HG02938 (cell line): ENCODE data around the gene BANP.
A peak's percentile ranks its signal among the peaks of the same experiment; 100 is the strongest.
"Not testable (repeated sequence)": the region's sequence is repeated elsewhere in the genome, so short reads cannot be mapped to it uniquely, and the experiment has no call there.

ENCODE experiments used
- ATAC-seq: cut with Tn5 transposase; IDR thresholded peaks from one replicate; pipeline ENCODE4 v1.9.1; 2021; ENCODE audit warnings: mild to moderate bottlenecking, moderate library complexity; ENCODE audit not compliant: unreplicated experiment

The BANP gene, protein sequence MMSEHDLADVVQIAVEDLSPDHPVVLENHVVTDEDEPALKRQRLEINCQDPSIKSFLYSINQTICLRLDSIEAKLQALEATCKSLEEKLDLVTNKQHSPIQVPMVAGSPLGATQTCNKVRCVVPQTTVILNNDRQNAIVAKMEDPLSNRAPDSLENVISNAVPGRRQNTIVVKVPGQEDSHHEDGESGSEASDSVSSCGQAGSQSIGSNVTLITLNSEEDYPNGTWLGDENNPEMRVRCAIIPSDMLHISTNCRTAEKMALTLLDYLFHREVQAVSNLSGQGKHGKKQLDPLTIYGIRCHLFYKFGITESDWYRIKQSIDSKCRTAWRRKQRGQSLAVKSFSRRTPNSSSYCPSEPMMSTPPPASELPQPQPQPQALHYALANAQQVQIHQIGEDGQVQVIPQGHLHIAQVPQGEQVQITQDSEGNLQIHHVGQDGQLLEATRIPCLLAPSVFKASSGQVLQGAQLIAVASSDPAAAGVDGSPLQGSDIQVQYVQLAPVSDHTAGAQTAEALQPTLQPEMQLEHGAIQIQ

DNA sequence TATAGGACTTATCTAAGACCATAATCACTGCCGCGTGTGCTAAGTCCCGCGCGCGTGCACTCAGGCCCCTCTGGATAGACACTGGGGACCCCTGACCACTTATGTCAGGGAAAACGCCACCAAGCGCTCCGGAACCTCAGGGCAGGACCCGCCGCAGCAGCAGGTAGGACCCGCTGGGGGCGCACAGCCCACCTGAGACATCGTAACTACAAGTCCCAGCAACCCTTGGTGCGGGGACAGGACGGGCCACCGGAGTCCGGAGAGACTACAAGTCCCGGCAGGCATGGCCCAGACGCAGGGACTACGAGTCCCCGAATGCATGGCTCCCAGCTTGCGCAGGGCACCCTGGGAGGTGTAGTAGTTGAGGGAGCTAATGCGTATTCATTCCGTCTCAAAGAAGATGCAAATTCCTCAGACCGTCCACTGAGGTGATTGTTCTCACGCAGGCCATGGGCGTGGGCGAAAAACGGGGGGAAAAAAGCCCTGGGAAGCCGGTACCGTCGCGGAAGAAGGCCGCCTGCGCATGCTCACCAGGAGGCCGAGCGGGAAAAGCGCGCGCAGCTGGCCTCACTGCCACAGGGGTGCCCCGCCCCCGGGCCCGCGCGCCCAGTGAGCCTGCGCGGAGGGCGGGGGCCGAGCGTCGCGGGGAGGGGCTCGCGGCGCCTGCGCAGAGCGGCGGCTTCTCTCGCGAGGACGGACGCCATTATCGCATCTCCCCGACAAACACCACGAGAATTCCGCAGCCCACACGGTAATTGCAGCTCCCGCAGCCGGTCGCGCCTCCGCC, at the start of gene BANP:
TSS of gene BANP (plus strand) at position 670 of the 787 bp plus-strand sequence. CDS start 23,682 bp downstream, outside the sequence.
- ATAC-seq: peak; percentile 87

DNA sequence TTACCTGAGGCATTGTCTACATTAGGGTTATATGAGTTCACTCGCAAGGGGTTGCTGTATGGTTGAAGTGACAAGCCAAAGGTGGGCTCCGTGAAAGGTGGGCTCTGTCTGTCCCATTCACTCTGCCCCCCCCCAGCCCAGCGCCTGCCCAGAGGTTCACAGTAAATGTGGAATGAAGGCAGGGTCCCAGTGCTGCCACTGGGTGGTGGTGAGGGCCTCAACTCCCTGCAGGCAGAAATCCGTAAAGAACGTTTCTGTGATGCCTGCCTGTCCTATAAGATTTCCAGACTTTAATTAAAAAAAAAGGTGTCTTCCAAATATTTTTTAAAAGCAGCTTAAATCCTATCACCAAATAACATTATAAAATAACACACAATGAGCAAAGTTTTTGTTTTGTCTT, 46.3 kb upstream of the BANP start:
- not testable (repeated sequence) for ATAC-seq

DNA sequence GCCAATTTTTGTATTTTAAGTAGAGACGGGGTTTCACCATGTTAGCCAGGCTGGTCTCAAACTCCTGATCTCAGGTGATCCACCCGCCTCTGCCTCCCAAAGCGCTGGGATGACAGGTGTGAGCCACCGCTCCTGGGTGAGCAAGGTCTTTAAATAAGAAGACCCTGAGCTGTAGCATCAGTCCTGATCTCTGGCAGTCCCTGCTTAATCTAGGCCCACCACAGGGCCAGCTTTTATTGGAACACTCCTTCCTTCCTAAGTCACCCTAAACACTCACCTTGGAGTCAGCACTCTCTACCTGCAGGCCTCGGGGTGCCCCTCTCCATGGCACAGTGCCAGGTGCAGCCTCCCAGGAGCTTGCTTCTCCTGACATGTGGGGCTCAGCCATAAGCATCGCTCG, 45.7 kb upstream of the BANP start:
- ATAC-seq: not testable (repeated sequence)

DNA sequence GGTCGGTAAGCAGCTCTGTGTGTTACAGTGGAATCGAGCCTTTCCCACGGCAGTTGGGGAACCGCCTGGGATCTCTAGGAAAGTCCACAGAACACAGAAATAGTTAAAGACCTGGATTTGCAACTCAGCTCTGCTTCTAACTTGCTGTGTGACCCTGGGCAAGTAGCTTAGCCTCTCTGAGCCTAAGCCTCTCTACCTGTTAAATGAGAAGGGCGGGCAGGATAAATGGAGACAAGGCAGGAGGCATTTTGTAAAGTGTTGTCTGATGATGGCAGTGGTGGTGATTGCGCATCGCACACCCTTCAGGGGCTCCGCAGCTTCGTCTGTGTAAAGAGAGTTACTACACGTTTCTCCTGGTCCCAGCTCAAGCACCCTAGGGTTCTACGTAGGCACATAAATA, 43.1 kb upstream of the BANP start:
- not testable (repeated sequence) for ATAC-seq

DNA sequence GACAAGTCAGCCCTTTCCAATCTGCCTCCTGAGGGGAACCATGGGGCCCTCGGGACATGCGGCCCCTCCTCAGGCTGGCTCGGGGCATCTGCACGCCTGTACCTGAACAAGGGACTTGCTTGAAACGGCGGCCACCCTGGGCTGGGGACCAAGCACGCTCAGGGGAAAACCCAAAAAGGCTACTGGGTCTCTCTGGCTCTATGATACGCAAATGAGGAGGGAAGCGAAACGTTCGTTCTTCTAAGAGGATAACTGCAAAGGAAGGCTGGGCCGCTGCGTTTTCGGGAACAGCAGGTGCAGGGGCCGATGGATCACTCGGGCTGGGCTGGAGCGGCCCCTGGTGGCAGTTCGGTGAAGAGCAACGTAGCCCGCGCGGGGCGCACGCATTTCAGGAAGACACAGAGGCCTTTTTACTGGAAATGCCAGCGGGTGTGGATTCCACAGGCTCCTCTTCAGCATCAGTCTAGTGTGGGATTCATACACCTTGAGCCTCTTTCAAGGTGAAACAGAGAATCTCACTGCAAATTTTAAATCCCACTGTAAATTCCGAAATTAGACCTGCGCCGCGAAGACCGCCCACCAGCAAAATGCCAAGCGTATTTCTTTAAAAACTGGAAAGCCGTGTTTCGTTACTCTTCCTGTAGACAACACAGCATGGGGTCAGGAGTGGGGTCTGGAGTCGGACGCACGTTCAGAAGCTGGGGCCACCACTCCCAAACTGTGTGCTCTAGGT, 41.9 kb upstream of the BANP start:
- ATAC-seq: peak; percentile 65

DNA sequence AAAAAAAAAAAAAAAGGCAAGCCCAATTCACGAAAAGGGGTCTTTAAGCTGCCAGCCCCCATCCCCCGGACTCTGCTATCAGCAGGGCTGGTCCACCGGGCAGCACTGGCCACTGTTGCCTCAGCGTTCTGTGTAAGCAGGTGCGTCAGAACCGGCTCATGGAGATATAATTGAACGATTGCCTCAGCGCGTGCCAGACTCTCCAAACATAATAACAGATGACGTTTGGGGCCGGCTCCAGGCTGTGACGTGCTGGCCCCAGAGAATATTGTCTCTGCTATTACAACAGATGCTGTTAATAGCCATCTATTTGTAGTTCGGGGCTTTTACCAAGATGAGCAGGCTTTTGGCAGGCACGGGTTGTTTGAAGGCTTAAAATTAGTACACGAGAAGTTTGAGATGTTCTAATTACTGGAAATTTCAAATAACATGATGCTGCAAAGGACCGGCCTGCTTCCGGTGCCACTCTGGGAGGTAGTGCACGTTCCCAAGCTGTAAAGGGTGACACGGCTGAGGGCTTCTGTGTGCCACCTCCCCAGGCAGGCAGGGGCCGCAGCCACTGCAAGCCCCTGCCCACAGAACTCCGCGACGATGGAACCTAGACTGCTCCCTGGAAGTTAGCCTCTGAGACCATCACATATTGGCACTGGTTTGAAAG, 40.0 kb upstream of the BANP start:
- ATAC-seq: not testable (repeated sequence)

DNA sequence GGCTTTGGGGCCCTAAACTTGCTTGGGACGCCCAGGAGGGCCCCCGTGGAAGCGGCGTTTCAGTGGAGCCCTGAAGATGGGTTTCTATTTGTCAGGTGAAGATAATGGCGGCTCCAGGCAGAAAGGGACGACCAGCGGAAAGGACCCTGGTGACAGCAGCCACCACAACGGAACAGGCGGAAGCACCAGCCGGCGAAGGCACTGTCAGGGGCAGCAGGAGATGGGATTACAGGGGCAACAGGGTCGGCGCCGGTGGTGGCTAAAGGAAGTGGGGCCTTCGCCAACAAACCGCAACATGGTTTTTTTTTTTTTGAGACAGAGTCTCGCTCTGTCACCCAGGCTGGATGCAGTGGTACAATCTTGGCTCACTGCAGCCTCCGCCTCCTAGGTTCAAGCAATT, 38.5 kb upstream of the BANP start:
- ATAC-seq: not testable (repeated sequence)

DNA sequence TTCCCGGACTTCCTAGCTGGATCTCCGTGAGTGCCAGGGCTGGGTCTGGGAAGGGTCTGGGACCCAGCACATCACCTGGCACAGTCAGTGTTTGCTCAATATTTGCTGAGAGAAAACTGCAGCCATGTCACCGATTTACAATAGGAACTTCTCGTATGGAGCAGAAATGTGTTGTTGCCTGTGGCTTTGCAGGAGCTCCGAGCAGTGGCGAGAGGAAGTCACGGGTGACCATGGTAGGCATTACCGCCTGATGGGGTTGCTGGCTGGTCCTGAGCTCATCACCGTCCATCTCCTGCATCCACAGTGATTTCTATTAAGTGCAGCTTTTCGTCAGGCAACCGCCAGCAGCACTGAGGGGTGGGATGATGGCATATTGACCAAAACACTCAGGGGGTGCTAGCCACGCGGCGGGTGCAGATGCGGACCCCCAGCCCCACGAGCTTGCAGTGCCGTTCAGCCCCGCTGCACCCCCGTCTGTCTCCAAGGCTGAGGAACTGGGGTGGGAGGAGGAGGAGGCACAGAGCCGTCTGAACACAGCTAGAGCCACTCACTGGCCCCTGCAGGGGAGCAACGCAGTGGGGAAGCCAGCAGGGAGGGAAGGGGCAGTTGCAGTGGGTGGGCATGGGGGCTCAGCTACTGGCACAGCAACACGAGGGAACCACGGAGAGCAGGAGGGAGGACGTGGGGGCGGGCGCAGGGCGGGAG, 37.1 kb upstream of the BANP start:
- not testable (repeated sequence) for ATAC-seq

DNA sequence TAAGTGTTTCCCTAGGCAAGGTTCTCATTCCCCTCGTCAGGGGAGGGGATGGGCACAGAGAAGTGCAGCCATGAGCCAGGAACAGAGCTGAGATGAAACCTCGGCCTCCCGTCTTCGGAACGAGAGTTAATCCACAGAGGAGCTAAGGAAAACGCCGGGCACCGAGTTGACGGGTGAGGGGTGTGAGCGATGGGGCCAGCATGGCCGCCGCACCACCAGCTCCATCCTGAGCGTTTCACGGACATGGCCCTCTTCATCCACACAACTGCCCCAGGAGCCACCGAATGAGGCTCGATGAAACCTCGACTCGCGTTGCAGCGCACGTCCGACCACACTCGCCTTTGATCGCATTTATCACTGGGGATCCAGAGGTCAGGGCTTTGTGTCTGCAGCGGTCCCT, 36.4 kb upstream of the BANP start:
- no peak for ATAC-seq

DNA sequence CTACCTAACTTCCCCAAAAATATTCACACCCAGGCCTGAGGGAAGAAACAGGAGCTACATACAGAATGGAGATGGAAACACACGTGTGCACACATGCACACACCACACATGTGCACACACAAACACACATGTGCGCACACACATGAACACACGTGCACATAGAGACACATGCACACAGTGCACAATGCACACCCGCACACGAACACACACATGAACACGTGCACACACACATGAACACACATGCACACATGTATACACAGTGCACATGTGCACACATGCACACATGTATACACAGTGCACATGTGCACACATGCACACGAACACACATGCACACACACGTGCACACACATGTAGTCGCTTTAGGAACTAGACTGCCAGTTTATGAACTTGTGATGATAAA, 33.7 kb upstream of the BANP start:
- ATAC-seq: no peak

DNA sequence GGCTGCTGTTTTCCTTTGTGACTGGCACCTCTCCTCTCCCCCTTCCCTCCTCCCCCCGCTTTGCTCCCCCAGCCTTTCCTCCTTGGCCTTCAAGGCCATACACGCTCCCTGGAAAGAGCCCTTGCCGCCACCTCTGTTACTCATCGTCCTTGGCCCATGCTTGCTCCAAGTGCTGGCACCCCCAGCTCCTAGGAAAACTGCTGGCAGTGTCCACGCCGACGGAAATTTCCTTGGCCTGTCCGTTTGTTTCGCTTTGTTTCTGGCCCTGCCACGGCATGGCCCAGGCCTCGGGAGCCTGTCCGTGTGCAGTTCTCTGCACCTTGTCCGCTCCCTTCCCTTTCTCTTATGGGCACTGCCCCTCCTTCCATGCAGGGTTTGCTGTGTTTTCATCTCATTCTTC, 32.9 kb upstream of the BANP start:
- no peak for ATAC-seq

DNA sequence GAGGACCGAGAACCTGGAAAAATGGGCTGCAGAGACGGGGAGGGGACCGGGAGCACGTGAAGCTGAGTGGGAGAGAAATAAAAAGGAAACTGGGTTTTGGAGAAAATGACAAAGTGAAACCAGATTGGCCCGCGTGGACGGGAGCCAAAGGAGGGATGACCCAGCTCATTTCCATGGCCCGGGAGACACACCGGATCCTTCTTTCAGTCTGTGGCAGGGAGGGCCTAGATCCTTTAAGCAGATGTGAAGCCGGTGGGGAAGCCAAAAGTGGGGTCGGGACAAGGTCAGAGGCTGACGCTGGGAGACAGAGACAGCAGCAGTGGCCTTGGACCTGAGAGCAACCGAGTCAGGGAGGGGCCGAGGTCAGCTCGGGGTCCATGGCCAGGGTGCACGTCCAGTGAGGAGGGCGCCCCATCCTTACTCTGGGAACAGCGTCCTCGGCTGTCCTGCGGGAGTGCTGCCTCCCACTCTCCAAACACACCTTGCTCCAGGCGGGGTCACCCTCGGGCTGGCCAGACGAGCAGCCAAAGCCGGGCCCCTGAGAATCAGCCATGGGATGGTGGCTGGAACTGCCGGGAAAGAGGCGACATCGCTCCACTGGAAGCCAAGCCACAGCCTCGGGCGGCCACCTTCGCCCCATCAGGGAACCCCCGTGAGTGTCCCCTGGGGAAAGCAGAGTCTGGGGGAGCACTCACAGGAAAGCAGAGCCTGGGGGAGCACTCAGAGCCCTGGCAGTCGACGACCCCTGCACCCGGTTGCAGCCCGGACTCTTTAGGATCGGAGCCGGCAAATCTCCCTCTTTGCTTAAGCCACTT, 32.2 kb upstream of the BANP start:
- no peak for ATAC-seq

DNA sequence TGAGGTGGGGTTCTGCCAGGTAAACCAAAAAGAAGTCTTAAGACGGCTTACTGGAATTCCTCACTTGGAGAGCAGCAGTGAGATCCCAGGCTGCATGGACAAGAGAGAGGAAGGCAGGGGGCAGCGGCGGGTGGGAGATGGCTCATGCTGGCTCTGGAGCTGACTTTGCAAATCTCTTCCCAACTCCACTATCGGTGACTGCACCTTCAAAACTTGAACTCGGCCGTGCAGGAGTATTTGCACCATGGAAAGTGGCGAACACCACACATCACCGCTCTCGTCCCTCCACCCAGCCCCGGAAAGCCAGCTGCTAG, 31.6 kb upstream of the BANP start:
- ATAC-seq: no peak

DNA sequence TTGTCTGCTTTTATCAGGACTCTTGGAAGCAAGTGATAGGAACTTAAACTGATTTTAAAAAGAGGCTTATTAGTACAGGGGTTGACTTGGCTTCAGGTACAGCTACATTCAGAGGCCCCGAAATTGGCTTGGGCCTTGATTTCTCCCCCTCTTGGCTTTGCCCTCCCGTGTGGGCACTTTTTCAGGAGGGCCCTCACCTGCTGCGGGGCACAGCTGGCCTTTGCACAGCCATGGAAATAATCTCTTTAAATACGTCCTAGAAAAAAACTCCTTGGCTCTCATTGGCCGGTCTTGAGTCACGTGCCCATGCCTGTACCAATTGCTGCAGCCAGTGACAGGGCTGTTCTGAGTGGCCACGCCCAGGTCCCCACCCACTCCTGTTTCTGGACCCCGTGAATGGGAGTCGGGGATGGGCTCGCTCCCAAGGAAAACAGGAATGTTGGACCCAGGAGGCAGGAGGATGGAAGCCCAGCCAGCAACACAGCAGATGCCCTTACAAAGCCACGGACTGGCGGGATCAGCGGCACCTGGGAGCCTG, 29.9 kb upstream of the BANP start:
- no peak for ATAC-seq

DNA sequence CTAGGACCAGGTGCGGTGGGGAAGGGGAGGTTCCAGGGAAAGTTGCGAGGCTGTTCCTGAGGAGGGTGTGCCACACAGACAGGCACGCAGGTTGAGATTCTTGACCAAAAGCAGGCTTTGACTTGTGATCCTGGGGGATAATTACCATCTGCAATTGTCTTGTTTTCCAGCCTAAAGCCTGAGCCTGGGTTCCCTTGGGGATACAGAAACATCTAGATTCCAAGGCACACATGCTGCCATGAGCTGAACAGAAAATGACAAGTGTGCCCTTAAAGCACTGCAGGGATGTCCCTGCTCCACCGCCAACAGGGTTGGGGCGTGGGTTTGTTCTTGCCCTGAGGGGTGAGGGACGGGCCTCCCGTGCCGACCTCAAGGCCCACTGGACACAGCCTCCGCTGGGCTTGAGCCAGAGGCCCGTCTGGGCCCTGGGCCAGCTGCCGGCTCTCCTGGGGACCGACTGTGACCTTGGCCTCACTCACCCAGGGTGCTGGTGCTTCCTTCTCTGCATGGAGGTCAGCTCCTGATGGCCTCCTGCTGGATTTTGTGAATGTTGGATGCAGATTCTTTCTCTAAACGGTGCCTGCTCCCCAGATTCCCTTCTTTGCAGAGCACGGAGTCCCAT, 28.9 kb upstream of the BANP start:
- no peak for ATAC-seq

DNA sequence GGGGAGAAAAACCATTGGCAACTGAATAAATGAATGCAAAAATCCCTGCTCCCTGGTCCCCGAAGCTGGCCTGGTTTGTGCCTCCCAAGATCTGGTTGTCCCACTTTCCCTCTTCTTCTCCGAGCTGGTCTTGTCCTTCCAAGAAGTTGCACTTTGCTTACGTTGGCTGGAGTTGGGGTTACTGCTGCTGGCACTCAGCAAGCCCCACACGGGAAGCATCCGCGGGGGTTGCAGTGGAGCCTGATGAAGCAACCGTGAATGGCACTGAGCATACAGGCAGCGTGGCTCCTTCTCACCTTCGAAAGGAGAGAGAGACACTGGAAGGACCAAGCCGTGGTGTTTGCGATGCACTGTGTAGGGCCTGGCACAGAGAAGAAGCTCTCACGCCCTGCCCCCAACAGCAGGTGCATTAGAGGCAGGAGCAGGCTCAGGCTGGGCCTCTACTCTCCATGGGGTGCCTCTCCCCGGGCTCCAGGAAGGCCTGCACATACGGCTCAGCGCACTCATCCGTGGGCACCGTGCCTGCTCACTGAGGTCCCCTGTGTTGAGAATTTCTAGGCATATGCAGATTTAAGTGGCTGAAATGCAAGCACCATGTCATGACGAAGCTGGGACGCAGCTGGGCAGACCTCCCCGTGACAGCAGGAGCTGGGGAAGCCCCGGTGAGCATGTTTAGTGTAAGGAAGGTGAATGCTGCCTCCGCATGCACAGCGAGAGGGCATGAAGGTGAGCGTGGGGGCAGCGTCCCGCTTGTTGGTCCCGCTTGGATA, 27.0 kb upstream of the BANP start:
- ATAC-seq: no peak

DNA sequence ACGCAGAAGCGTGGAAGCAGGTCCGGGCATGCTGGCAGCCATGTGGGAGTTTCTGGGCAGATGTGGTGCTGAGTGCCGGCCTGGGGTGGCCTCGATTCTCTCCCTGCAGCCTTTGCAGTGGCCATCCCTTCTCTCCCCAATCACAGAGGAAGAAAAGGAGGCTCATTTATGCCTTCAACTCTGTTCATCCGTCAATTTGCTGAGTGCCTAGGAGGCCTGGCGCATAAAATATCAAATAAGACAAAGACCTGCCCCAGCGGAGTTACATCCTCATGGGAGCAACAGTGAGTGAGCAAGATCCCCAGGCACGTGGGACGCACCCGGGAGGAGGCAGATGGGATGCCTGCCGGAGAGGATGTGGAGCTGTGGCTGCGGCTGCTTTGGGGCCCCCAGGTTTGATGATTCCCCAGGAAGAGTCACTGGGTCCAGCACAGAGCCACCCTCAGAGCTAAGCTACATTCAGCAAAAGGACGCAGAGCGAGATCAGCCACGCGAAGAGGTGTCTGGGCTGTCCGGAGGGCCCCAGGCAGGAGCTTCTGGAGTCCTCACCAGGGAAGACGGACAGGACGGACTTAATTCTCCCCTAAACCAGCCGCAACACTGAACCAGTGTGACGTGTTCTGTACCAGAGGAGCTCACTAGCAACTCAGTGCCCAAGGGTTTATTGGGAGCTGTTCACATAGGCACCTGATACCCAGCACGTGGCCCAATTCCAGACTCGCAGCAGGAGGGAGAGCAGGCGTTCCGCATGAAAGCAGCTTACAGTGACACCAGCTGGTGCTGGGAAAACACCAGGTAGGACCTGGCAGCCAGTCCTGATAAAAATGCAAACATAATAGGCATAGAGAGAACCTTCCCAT, 26.2 kb upstream of the BANP start:
- no peak for ATAC-seq
